Activated CD8-positive, alpha-beta memory T cell treated with anti-CD3 and anti-CD28 coated beads, Interleukin-2, amount 10 ng/mL, durations not matched to agents 7 days and 5 days (primary cell): ENCODE results near the gene KPNA5. TPM values are rescaled to one million over a fixed set of nuclear protein-coding genes. Genes with fewer than 3 reads are reported as not detected.

Source experiments
- ATAC-seq: fragments of 150-1000 bp; cut with Tn5 transposase; one replicate; pipeline ENCODE4 v1.10.0; 2021; ENCODE audit warnings: moderate library complexity
- CTCF ChIA-PET: fragments of 350-600 bp; sonication (Branson Sonifier 250); formaldehyde crosslinking; loops from one replicate; lab custom pipeline; 2021; ENCODE audit warnings: antibody characterized with exemption; lab: Charles Lee
- DNase-seq: peaks from one replicate; pipeline ENCODE4 v3.0.0-alpha.2; 2020
- H3K27ac Mint-ChIP-seq: one replicate; pipeline ENCODE4 v1.8.0; 2021; ENCODE audit warnings: mild to moderate bottlenecking, mixed read lengths
- H3K27me3 Mint-ChIP-seq: one replicate; pipeline ENCODE4 v1.8.0; 2021; ENCODE audit warnings: mixed read lengths
- H3K36me3 Mint-ChIP-seq: one replicate; pipeline ENCODE4 v1.8.0; 2021; ENCODE audit warnings: mild to moderate bottlenecking, mixed read lengths
- H3K4me1 Mint-ChIP-seq: one replicate; pipeline ENCODE4 v1.8.0; 2021; ENCODE audit warnings: mixed read lengths
- H3K4me3 Mint-ChIP-seq: one replicate; pipeline ENCODE4 v1.8.0; 2021; ENCODE audit warnings: mild to moderate bottlenecking, moderate library complexity, mixed read lengths
- H3K9me3 Mint-ChIP-seq: one replicate; pipeline ENCODE4 v1.8.0; 2022; ENCODE audit warnings: low read depth, mixed read lengths
- total RNA-seq, 2 experiments: library from RNA; stranded (reverse); gene quantifications; one replicate each; pipeline ENCODE4 v1.2.3, GENCODE V29; 2021

KPNA5 gene
- total RNA-seq, 2 experiments from 2014 or later = 7.3 to 8.6 TPM

- H3K9me3 Mint-ChIP-seq = no peaks in the 10 kb centered on the region
- H3K4me1 Mint-ChIP-seq = peaks cover 11% of the 10 kb centered on the region
- DNase-seq = no peak
- no peak overlapping the region for H3K4me3 Mint-ChIP-seq
- peaks cover 53% of the 10 kb centered on the region for H3K27me3 Mint-ChIP-seq
- peaks cover 2% of the 10 kb centered on the region for H3K36me3 Mint-ChIP-seq
- CTCF ChIA-PET = no interaction called here
- H3K27ac Mint-ChIP-seq = no peak overlapping the region
- no peak for ATAC-seq
These were observed 86.7 kb downstream of the KPNA5 start for GRCh38 chr6:116767715-116768114.

DNA sequence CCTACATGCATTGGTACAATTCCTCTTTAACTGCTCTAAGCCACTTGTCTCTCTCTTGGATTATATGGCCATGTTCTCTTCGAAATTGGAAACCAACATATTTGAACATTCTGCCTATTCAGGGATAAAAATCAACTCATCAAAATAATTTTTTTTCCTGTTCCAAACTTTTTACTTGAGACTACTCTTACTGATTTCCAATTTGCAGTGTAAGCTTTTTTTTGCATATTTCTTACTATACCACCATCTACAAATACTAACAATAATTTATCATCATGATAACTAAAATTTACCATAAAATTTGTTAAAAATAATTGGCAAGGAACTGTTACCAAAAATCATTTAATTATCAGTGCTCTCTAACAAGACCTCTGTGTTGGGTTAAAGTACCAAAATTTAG is 91.4 kb downstream of the KPNA5 start:
- Mint-ChIP-seq H3K27me3 (peaks cover 18% of the 10 kb centered on the region), H3K4me3 (no peak overlapping the region), H3K27ac (no peak overlapping the region), H3K9me3 (no peaks in the 10 kb centered on the region), H3K4me1 (no peaks in the 10 kb centered on the region), H3K36me3 (no peaks in the 10 kb centered on the region)
- DNase-seq (no peak), ATAC-seq (no peak)
- CTCF ChIA-PET = no interaction called here

DNA sequence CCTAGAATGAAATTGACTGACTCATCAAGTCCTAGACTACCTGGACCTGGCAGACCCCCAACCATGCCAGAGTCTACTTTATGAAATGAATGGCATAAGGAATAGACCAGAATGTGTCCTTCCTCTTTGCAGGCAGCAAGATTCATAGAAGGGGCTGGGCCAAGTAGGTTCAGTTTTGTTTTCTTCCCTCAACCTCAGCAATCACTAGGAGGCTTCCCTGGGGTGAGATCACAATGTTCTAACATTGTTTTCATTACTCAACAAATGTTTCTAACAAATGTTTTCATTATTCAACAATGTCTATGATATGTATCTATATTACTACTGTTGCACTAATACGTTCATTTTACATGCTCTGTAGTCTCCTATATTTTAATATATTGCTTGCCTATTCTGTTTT is 92.9 kb downstream of the KPNA5 start:
- H3K4me1 Mint-ChIP-seq = no peaks in the 10 kb centered on the region
- CTCF ChIA-PET = no interaction called here
- peaks cover 14% of the 10 kb centered on the region for H3K27me3 Mint-ChIP-seq
- DNase-seq (no peak), ATAC-seq (no peak)
- no peaks in the 10 kb centered on the region for H3K9me3 Mint-ChIP-seq
- H3K4me3 Mint-ChIP-seq = no peak overlapping the region
- no peaks in the 10 kb centered on the region for H3K36me3 Mint-ChIP-seq
- no peak overlapping the region for H3K27ac Mint-ChIP-seq

DNA sequence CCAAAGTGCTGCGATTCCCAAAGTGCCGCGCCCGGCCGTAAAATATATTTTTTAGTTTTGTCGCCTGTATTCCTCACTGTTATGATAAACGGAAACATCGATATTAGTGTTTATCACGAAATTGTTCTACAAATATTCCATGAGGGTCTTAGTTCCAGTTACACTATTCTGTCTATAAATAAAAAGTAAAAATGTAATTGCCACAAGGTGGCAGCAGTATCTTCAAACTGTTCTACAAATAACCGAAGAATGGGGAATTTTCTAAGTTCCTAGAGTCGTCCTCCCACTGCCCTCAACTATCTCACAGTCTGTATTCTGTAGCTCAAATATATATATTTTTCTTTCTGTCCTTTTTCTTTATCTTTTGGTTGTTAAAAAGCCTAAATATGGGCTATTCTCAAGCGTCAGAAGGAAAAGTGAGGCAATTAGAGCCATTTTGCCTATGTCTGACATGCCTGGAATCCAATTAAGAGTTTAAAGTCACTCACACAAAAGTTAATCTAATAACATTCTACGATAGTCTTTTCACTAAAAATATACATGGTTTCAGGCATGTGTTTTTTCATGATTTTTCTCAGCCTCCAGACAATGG is 98.7 kb downstream of the KPNA5 start:
- Mint-ChIP-seq H3K4me3 (no peak overlapping the region), H3K27ac (no peak overlapping the region), H3K9me3 (no peaks in the 10 kb centered on the region), H3K4me1 (no peaks in the 10 kb centered on the region), H3K27me3 (peaks cover 10% of the 10 kb centered on the region), H3K36me3 (no peaks in the 10 kb centered on the region)
- ATAC-seq (no peak), DNase-seq (no peak)
- CTCF ChIA-PET = interaction anchor here (0.7 to 2.2 kb wide), 2 partner anchors 10 to 731 kb away, joined by 3 to 8 read pairs; no protein-coding TSS in a partner anchor

GRCh38 chr6:116783852-116784251 is 102.8 kb downstream of the KPNA5 start:
- Mint-ChIP-seq H3K9me3 (no peaks in the 10 kb centered on the region), H3K4me1 (no peaks in the 10 kb centered on the region), H3K4me3 (no peak overlapping the region), H3K27me3 (peaks cover 15% of the 10 kb centered on the region), H3K36me3 (no peaks in the 10 kb centered on the region), H3K27ac (no peak overlapping the region)
- CTCF ChIA-PET = interaction anchor here (1.4 kb wide), 1 partner anchor 8 kb away, joined by 3 read pairs; no protein-coding TSS in a partner anchor
- no peak for ATAC-seq
- no peak for DNase-seq

Other genes with a start within 250 kb of the KPNA5 start
- gene CALHM6, start 219.8 kb upstream of the KPNA5 start, total RNA-seq = 10 to 100 TPM in 1 of 2 experiments, 1 to 10 TPM in 1; 3.8 to 13.8 TPM
- gene CALHM5, start 169.6 kb upstream of the KPNA5 start, total RNA-seq = not detected
- not detected for gene TRAPPC3L, start 135.5 kb upstream of the KPNA5 start, total RNA-seq
- gene CALHM4, start 127.5 kb upstream of the KPNA5 start, total RNA-seq = not detected
- 10 to 100 TPM; 39.9 to 44.2 TPM for gene RWDD1, start 109.7 kb upstream of the KPNA5 start, total RNA-seq
- under 1 TPM; 0.09 to 0.18 TPM for gene RSPH4A, start 64.7 kb upstream of the KPNA5 start, total RNA-seq
- 10 to 100 TPM; 19.1 to 19.7 TPM for gene ZUP1, start 12.4 kb upstream of the KPNA5 start, total RNA-seq
- gene FAM162B, start 84.5 kb downstream of the KPNA5 start, total RNA-seq = not detected
- not detected for gene GPRC6A, start 147.9 kb downstream of the KPNA5 start, total RNA-seq
- not detected for gene RFX6, start 196.0 kb downstream of the KPNA5 start, total RNA-seq